Sigmoid colon (tissue), 4 donors: Measurements from ENCODE around the gene CBARP.
A peak's percentile ranks its signal among the peaks of the same experiment; 100 is the strongest.

Experiments used
- EP300 ChIP-seq, 4 donors: sonication (generic); formaldehyde crosslinking; IDR thresholded peaks; one replicate each; pipeline ENCODE4 v1.6.1; 2017; ENCODE audit warnings: antibody characterized with exemption in 4 of 4
- POLR2A ChIP-seq, 2 donors: fragments of 450-650 bp; IDR thresholded peaks; one replicate each; pipeline ENCODE4 v1.6.1; 2016; ENCODE audit warnings: antibody characterized with exemption in 2 of 2, mild to moderate bottlenecking in 2 of 2, moderate library complexity in 2 of 2
- POLR2AphosphoS5 ChIP-seq, 4 donors: sonication (generic); formaldehyde crosslinking; IDR thresholded peaks; one replicate each; pipeline ENCODE4 v1.6.1; 2017; ENCODE audit warnings: antibody characterized with exemption in 4 of 4
- TF ChIP-seq, protein P1 (sequence below), 4 experiments: fragments of 450-650 bp in 3 of 4; fragments of 200-600 bp in 1 of 4; IDR thresholded peaks; one replicate each; pipeline ENCODE4 v1.5.1; 2016 to 2019; ENCODE audit warnings: antibody characterized with exemption in 4 of 4, mild to moderate bottlenecking in 3 of 4, moderate library complexity in 2 of 4

DNA sequence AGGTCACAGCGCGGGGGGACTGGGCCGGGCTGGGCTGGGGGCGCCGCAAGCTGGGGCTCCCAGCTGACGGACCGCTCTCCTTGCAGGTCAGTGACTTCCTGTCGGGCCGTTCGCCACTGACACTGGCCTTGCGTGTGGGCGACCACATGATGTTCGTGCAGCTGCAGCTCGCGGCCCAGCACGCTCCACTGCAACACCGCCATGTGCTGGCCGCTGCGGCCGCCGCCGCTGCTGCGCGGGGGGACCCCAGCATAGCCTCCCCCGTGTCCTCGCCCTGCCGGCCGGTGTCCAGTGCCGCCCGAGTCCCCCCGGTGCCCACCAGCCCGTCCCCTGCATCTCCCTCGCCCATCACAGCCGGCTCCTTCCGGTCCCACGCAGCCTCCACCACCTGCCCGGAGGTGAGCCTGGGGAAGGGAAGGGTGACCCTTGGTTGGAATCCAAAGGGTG is 16.3 kb upstream of the CBARP start:
- TF ChIP-seq, protein P1, sequence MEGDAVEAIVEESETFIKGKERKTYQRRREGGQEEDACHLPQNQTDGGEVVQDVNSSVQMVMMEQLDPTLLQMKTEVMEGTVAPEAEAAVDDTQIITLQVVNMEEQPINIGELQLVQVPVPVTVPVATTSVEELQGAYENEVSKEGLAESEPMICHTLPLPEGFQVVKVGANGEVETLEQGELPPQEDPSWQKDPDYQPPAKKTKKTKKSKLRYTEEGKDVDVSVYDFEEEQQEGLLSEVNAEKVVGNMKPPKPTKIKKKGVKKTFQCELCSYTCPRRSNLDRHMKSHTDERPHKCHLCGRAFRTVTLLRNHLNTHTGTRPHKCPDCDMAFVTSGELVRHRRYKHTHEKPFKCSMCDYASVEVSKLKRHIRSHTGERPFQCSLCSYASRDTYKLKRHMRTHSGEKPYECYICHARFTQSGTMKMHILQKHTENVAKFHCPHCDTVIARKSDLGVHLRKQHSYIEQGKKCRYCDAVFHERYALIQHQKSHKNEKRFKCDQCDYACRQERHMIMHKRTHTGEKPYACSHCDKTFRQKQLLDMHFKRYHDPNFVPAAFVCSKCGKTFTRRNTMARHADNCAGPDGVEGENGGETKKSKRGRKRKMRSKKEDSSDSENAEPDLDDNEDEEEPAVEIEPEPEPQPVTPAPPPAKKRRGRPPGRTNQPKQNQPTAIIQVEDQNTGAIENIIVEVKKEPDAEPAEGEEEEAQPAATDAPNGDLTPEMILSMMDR (IDR thresholded peaks at IDR 0.05) = no peak
- TF ChIP-seq POLR2A (IDR thresholded peaks at IDR 0.05) (no peak), EP300 (IDR thresholded peaks at IDR 0.05) (no peak), POLR2AphosphoS5 (IDR thresholded peaks at IDR 0.05) (peak; percentile 38 to 80 (median 49))
